ENCODE data around the gene MYCN. TPM values are rescaled to one million over a fixed set of nuclear protein-coding genes. Genes with fewer than 3 reads are reported as not detected.

Gene MYCN
- total RNA-seq, 6 experiments from 2014 or later, result not detected

DNA sequence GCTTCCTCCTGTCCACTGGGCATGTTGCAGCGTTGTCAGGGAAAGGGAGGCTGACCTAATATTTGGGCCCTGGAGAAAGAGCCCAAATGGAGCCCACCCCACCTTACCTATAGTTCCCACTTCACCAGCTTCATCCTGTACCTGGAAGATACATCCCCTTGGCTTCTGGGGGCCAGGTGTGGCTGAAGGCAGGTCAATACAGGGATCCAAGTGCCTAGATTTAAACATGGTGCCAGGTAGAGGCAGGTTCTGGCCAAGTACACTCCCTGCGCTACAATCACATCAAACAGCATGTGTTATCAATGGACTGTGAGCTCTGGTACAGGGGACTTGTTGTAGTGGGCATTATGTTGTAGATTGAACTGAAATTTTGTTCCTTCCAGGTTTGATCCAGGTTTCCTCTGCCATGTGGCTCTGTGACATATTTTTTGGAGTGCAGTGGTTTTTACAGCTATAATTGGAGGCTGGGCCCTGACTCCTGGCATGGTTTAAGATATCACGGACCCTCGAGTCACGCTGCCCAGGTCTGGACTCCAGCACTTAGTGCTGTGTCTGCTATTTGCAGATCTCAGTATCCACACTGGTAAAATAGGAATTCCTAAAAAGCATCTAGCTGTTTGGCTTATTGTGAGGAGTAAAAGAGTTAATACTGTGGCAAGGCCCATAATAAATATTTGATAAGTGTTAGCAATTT is 23.8 kb downstream of the MYCN start:
- no peak overlapping the region for H3K4me3 Mint-ChIP-seq
- H3K36me3 Mint-ChIP-seq (ENCODE audit: low read depth), result no peaks in the 10 kb centered on the region
- DNase-seq, result no peak
- no peaks in the 10 kb centered on the region for H3K4me1 Mint-ChIP-seq (ENCODE audit: low read depth)
- peaks cover 2% of the 10 kb centered on the region; the same call in 1 of the 2 replicates for H3K27me3 Mint-ChIP-seq (ENCODE audit: insufficient read depth)
- no peak overlapping the region for H3K27ac Mint-ChIP-seq
- H3K9me3 Mint-ChIP-seq, result peaks cover 41% of the 10 kb centered on the region
- TF ChIP-seq, protein P1, sequence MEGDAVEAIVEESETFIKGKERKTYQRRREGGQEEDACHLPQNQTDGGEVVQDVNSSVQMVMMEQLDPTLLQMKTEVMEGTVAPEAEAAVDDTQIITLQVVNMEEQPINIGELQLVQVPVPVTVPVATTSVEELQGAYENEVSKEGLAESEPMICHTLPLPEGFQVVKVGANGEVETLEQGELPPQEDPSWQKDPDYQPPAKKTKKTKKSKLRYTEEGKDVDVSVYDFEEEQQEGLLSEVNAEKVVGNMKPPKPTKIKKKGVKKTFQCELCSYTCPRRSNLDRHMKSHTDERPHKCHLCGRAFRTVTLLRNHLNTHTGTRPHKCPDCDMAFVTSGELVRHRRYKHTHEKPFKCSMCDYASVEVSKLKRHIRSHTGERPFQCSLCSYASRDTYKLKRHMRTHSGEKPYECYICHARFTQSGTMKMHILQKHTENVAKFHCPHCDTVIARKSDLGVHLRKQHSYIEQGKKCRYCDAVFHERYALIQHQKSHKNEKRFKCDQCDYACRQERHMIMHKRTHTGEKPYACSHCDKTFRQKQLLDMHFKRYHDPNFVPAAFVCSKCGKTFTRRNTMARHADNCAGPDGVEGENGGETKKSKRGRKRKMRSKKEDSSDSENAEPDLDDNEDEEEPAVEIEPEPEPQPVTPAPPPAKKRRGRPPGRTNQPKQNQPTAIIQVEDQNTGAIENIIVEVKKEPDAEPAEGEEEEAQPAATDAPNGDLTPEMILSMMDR (IDR thresholded peaks at IDR 0.05), result no peak

DNA sequence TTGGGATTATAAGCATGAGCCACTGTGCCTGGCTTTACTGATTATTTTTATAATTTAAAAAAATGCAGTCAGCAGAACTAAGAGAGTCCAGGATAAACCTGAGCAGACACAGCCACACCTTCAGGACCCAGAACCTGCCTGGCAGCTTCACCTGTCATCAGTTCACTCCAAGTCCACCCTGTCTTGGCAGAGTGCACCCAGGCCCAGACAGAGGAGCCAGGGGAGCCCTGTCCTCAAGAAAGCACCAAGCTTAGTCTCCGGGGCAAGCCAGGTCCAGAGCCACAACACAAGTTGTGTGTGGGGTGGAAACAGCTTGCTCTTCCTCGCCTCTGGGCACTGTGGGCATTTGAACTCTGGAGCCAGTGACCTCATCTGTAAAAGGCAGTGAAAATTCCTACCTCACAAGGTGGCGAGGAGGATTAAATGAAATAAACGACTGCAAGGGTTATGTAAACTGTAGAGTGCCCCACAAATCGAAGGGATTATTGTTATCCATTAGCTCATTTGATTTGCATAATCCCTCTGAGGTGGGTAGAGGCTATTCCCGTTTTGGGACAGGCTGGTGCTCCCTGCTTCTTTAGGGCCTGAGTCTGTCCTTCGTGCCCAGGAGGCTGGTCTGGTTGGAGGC is 24.7 kb downstream of the MYCN start:
- no peak overlapping the region for H3K27ac Mint-ChIP-seq
- TF ChIP-seq, protein P1 (IDR thresholded peaks at IDR 0.05), result no peak
- no peak for DNase-seq
- peaks cover 37% of the 10 kb centered on the region for H3K9me3 Mint-ChIP-seq
- H3K27me3 Mint-ChIP-seq (ENCODE audit: insufficient read depth), result peaks cover 2% of the 10 kb centered on the region; the same call in 1 of the 2 replicates
- H3K4me1 Mint-ChIP-seq (ENCODE audit: low read depth), result no peaks in the 10 kb centered on the region
- H3K4me3 Mint-ChIP-seq, result no peak overlapping the region
- H3K36me3 Mint-ChIP-seq (ENCODE audit: low read depth), result no peaks in the 10 kb centered on the region

DNA sequence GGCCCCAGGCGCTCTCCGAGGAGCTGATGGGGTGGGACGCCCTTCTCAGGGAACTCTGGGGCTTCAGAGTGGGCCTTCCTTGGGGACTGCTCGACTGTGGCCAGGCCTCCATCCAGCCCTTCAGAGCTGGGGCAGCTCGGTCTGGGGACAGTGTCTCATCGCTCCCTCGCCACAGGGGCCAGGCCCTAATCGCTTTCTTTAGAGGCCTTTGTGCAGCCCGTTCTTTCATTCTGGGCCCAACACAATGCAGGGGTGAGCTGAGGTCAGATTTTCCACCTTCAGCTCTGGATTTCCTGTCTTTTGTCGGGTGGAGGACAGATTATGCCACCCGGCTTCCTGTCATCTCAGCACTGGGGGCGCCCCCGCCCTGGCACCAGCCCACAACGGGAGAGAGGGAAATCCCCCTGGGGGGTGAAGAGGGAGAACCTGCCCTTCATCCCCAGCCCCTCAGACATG is 25.2 kb downstream of the MYCN start:
- no peak for DNase-seq
- H3K4me3 Mint-ChIP-seq, result no peak overlapping the region
- TF ChIP-seq, protein P1 (IDR thresholded peaks at IDR 0.05), result no peak
- peaks cover 2% of the 10 kb centered on the region; the same call in 1 of the 2 replicates for H3K27me3 Mint-ChIP-seq (ENCODE audit: insufficient read depth)
- no peaks in the 10 kb centered on the region; the same call in 1 of the 2 replicates for H3K36me3 Mint-ChIP-seq (ENCODE audit: low read depth)
- H3K9me3 Mint-ChIP-seq, result peaks cover 34% of the 10 kb centered on the region
- no peaks in the 10 kb centered on the region for H3K4me1 Mint-ChIP-seq (ENCODE audit: low read depth)
- H3K27ac Mint-ChIP-seq, result no peak overlapping the region

DNA sequence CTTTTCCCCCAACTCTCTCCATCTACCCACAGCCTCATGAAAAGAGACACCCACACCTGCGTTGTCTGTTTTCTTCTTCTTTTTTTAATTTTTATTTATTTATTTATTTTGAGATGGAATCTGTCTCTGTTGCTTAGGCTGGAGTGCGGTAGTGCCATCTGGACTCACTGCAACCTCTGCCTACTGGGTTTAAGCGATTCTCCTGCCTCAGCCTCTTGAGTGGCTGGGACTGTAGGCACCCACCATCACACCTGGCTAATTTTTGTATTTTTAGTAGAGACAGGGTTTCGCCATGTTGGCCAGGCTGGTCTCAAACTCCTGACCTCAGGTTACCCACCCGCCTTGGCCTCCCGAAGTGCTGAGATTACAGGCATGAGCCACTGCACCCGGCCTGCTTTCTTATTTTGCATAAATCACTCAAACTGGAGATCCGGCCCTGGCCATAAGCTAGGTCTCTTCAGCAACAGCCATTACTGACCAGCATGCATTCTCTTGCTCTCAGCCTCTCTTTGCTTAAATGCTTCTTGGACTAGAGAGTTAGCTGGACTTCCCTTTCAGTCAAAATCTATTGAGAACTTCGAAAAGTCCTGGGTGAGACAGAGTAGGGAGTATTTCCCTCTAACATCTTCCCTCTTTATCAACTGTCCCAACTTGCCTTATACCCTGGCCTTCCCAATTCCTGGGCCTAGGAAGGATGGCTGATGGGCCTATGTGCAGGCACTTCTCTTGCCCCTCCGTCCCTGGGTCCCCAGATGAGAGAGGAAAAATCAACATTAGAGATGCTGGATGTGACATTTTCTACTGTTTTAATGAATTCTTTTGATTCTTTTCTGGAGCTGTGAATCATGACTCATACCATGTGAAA is 27.3 kb downstream of the MYCN start:
- DNase-seq, result no peak
- Mint-ChIP-seq H3K27ac (no peak overlapping the region; the same call in 1 of the 2 replicates), H3K4me3 (no peak overlapping the region), H3K27me3 (ENCODE audit: insufficient read depth) (peaks cover 2% of the 10 kb centered on the region; the same call in 1 of the 2 replicates), H3K36me3 (ENCODE audit: low read depth) (no peaks in the 10 kb centered on the region; the same call in 1 of the 2 replicates), H3K9me3 (peaks cover 35% of the 10 kb centered on the region), H3K4me1 (ENCODE audit: low read depth) (no peaks in the 10 kb centered on the region)
- TF ChIP-seq, protein P1 (IDR thresholded peaks at IDR 0.05), result no peak
